Measurements from ENCODE around the gene MAML3. TPM values are rescaled to one million over a fixed set of nuclear protein-coding genes. Genes with fewer than 3 reads are reported as not detected.

Gene MAML3
- polyA plus RNA-seq, 1 donor (not counting 4 experiments of a cell fraction or from before 2014, with no cell fraction given), result 0.68 TPM

DNA sequence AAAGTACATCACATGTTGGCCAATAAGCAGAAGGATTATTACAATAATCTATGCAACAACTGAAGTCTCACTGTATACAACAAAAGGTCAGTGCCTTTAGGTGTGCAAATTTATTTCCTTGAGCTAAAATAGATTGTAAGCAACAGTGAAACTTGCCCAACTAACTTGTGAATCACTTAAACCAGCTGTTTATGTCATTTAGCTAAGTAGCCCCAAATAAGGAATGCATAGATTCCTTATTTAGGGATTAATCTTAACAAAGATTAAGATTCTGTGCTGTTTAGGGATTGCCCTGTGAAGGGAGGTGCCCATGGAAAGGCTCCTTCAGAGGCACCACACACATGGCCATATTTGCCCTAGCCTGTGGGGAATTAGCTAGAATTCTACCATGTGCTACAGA is 168.6 kb downstream of the MAML3 start:
- H3K9me3 ChIP-seq (ENCODE audit: control insufficient read depth, low read depth, low read length), result no peaks in the 10 kb centered on the region
- H3K36me3 ChIP-seq (ENCODE audit: control insufficient read depth in 2 of 2, extremely low read depth in 1 of 2, insufficient read depth in 2 of 2, low read length in 2 of 2), result no peaks in the 10 kb centered on the region

DNA sequence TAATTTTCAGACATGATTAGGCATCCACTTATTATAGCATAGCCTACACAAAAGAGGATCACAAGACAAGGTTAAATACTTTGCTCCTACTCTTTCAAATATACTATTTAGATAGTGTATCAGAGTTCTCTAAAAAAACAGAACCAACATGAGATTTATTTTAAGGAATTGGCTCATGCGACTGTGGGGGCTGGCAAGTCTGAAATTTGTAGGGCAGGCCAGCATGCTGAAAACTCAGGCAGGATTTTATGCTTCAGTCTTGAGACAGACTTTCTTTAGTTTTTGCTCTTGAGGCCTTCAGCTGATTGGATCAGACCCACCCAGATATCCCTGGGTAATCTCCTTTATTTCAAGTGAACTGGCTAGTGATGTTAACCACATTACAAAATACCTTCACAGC is 169.5 kb downstream of the MAML3 start:
- Histone ChIP-seq H3K27ac (ENCODE audit: control insufficient read depth, insufficient read depth, low read length) (no peak overlapping the region), H3K9ac (ENCODE audit: control insufficient read depth, extremely low read depth, insufficient read depth, low read length) (no peak overlapping the region), H3K27me3 (ENCODE audit: control insufficient read depth, extremely low read depth, insufficient read depth, low read length) (no peaks in the 10 kb centered on the region), H4K20me1 (ENCODE audit: control insufficient read depth, extremely low read depth, insufficient read depth, low read length) (no peaks in the 10 kb centered on the region), H2AFZ (ENCODE audit: control insufficient read depth, low read length) (no peak overlapping the region), H3K9me3 (ENCODE audit: control insufficient read depth, low read depth, low read length) (no peaks in the 10 kb centered on the region), H3K79me2 (ENCODE audit: control insufficient read depth, insufficient read depth, low read length) (no peaks in the 10 kb centered on the region), H3K36me3 (ENCODE audit: control insufficient read depth in 2 of 2, extremely low read depth in 1 of 2, insufficient read depth in 2 of 2, low read length in 2 of 2) (no peaks in the 10 kb centered on the region), H3K4me2 (ENCODE audit: control insufficient read depth, extremely low read depth, insufficient read depth, low read depth, low read length) (no peak overlapping the region), H3K9me1 (ENCODE audit: control insufficient read depth, extremely low read depth, insufficient read depth, low read length) (peaks cover 4% of the 10 kb centered on the region), H3K4me1 (ENCODE audit: control insufficient read depth, extremely low read depth, insufficient read depth, low read length) (peaks cover 8% of the 10 kb centered on the region), H3K4me3 (ENCODE audit: control insufficient read depth in 2 of 3, extremely low read depth in 1 of 3, insufficient read depth in 2 of 3, low read depth in 1 of 3, low read length in 3 of 3) (no peak overlapping the region)
- dilution Hi-C loops (cut with MboI; ENCODE audit: extremely low pct_ligation_motif_present, low sequenced_read_pairs), result no loop called here
- FAIRE-seq, result no peak
- DNase-seq (ENCODE audit: low read depth, low spot score), result no peak
- TF ChIP-seq, protein P1, sequence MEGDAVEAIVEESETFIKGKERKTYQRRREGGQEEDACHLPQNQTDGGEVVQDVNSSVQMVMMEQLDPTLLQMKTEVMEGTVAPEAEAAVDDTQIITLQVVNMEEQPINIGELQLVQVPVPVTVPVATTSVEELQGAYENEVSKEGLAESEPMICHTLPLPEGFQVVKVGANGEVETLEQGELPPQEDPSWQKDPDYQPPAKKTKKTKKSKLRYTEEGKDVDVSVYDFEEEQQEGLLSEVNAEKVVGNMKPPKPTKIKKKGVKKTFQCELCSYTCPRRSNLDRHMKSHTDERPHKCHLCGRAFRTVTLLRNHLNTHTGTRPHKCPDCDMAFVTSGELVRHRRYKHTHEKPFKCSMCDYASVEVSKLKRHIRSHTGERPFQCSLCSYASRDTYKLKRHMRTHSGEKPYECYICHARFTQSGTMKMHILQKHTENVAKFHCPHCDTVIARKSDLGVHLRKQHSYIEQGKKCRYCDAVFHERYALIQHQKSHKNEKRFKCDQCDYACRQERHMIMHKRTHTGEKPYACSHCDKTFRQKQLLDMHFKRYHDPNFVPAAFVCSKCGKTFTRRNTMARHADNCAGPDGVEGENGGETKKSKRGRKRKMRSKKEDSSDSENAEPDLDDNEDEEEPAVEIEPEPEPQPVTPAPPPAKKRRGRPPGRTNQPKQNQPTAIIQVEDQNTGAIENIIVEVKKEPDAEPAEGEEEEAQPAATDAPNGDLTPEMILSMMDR (optimal IDR thresholded peaks at IDR 0.05 in 1 of 3, IDR thresholded peaks at IDR 0.05 in 1 of 3, conservative IDR thresholded peaks at IDR 0.05 in 1 of 3; ENCODE audit: extremely low read depth in 1 of 3, insufficient read depth in 2 of 3, low read length in 3 of 3), result no peak
- TF ChIP-seq EZH2 (IDR thresholded peaks at IDR 0.05; ENCODE audit: low read length), result no peak

More for the DNA sequence above, 168.6 kb downstream of the MAML3 start:
- H3K27ac ChIP-seq (ENCODE audit: control insufficient read depth, insufficient read depth, low read length), result no peak overlapping the region
- dilution Hi-C loops (cut with MboI; ENCODE audit: extremely low pct_ligation_motif_present, low sequenced_read_pairs), result no loop called here
- peaks cover 11% of the 10 kb centered on the region for H3K4me1 ChIP-seq (ENCODE audit: control insufficient read depth, extremely low read depth, insufficient read depth, low read length)
- H3K9me1 ChIP-seq (ENCODE audit: control insufficient read depth, extremely low read depth, insufficient read depth, low read length), result peaks cover 4% of the 10 kb centered on the region
- no peaks in the 10 kb centered on the region for H4K20me1 ChIP-seq (ENCODE audit: control insufficient read depth, extremely low read depth, insufficient read depth, low read length)
- no peak overlapping the region for H3K4me3 ChIP-seq (ENCODE audit: control insufficient read depth in 2 of 3, extremely low read depth in 1 of 3, insufficient read depth in 2 of 3, low read depth in 1 of 3, low read length in 3 of 3)
- TF ChIP-seq EZH2 (IDR thresholded peaks at IDR 0.05; ENCODE audit: low read length), result no peak
- TF ChIP-seq, protein P1 (optimal IDR thresholded peaks at IDR 0.05 in 1 of 3, IDR thresholded peaks at IDR 0.05 in 1 of 3, conservative IDR thresholded peaks at IDR 0.05 in 1 of 3; ENCODE audit: extremely low read depth in 1 of 3, insufficient read depth in 2 of 3, low read length in 3 of 3), result no peak
- no peak overlapping the region for H3K4me2 ChIP-seq (ENCODE audit: control insufficient read depth, extremely low read depth, insufficient read depth, low read depth, low read length)
- no peak for DNase-seq (ENCODE audit: low read depth, low spot score)
- H3K79me2 ChIP-seq (ENCODE audit: control insufficient read depth, insufficient read depth, low read length), result no peaks in the 10 kb centered on the region
- H3K27me3 ChIP-seq (ENCODE audit: control insufficient read depth, extremely low read depth, insufficient read depth, low read length), result no peaks in the 10 kb centered on the region
- no peak overlapping the region for H3K9ac ChIP-seq (ENCODE audit: control insufficient read depth, extremely low read depth, insufficient read depth, low read length)
- no peak overlapping the region for H2AFZ ChIP-seq (ENCODE audit: control insufficient read depth, low read length)
- FAIRE-seq, result no peak
